CD4-positive, alpha-beta T cell (primary cell): ENCODE results near the gene PMIS2. TPM values are rescaled to one million over a fixed set of nuclear protein-coding genes. Genes with fewer than 3 reads are reported as not detected.

Experiments used
- ATAC-seq: fragments of 200-7000 bp; cut with Tn5 transposase; one replicate; pipeline ENCODE4 v1.10.0; 2022; ENCODE audit warnings: mild to moderate bottlenecking; ENCODE audit not compliant: poor library complexity
- CTCF ChIA-PET: fragments of 350-600 bp; sonication (Branson Sonifier 250); formaldehyde crosslinking; loops from one replicate; lab custom pipeline; 2021; ENCODE audit warnings: antibody characterized with exemption, inconsistent platforms; lab: Charles Lee
- POLR2A ChIA-PET: fragments of 350-600 bp; sonication (Branson Sonifier 250); formaldehyde crosslinking; loops from one replicate; lab custom pipeline; 2021; ENCODE audit warnings: antibody characterized with exemption, inconsistent platforms; lab: Charles Lee
- DNase-seq, 14 experiments: peaks; one replicate each; pipeline ENCODE4 v3.0.0-alpha.2; 2013 to 2020; ENCODE audit warnings: mixed read lengths in 2 of 14
- H3K27ac ChIP-seq, 2 donors: one replicate each; pipeline versions ENCODE4 v1.5.1 to v1.7.0; 2013; ENCODE audit warnings: low read length in 2 of 2, low read depth in 1 of 2, mild to moderate bottlenecking in 1 of 2
- H3K27me3 ChIP-seq, 2 experiments: 1 replicate in 1 of 2; 2 replicates in 1 of 2; pipeline versions ENCODE4 v1.6.1 to v1.7.0; 2013; ENCODE audit warnings: low read length in 2 of 2, control low read depth in 1 of 2, mild to moderate bottlenecking in 1 of 2, moderate library complexity in 1 of 2; ENCODE audit not compliant: insufficient read depth in 2 of 2, control insufficient read depth in 1 of 2
- H3K36me3 ChIP-seq: one replicate; pipeline ENCODE4 v1.6.1; 2013; ENCODE audit warnings: low read length, control low read depth; ENCODE audit not compliant: insufficient read depth
- H3K4me1 ChIP-seq: one replicate; pipeline ENCODE4 v1.6.1; 2013; ENCODE audit warnings: low read length, control low read depth; ENCODE audit not compliant: insufficient read depth
- H3K4me3 ChIP-seq: one replicate; pipeline ENCODE4 v1.5.1; 2013; ENCODE audit warnings: mild to moderate bottlenecking, low read length, moderate library complexity
- H3K9me3 ChIP-seq, 2 experiments: 1 replicate in 1 of 2; 2 replicates in 1 of 2; pipeline versions ENCODE4 v1.6.1 to v1.7.0; 2013; ENCODE audit warnings: low read length in 2 of 2, mild to moderate bottlenecking in 2 of 2, control low read depth in 1 of 2, moderate library complexity in 1 of 2; ENCODE audit not compliant: control insufficient read depth in 1 of 2, insufficient read depth in 1 of 2
- H3K27ac Mint-ChIP-seq: one replicate; pipeline ENCODE4 v1.8.0; 2020; ENCODE audit warnings: mixed read lengths
- H3K27me3 Mint-ChIP-seq: one replicate; pipeline ENCODE4 v1.8.0; 2021; ENCODE audit warnings: mixed read lengths
- H3K36me3 Mint-ChIP-seq: one replicate; pipeline ENCODE4 v1.8.0; 2021; ENCODE audit warnings: low read depth, mixed read lengths
- H3K4me1 Mint-ChIP-seq: one replicate; pipeline ENCODE4 v1.8.0; 2021; ENCODE audit warnings: low read depth, mixed read lengths
- H3K4me3 Mint-ChIP-seq: one replicate; pipeline ENCODE4 v1.8.0; 2020; ENCODE audit warnings: mild to moderate bottlenecking, mixed read lengths
- H3K9me3 Mint-ChIP-seq: one replicate; pipeline ENCODE4 v1.8.0; 2020; ENCODE audit warnings: mixed read lengths
- CTCF ChIP-seq: fragments of 200-600 bp; IDR thresholded peaks from one replicate; pipeline ENCODE4 v1.8.0; 2022; ENCODE audit warnings: antibody characterized with exemption, mild to moderate bottlenecking
- intact Hi-C, 2 experiments: fragments of 100-400 bp; cut with DNase I in 1 of 2; cut with micrococcal nuclease in 1 of 2; formaldehyde crosslinking; loops; one replicate each; pipeline versions ENCODE4 v1.15.1 to v1.9.0; 2023 to 2025; cut with DNase I, micrococcal nuclease
- total RNA-seq, 174 experiments: library from RNA in 2 of 174; stranded (reverse) in 2 of 174; gene quantifications; one replicate each; pipeline ENCODE4 v1.2.3 and lab custom pipeline; 2021 to 2026

The PMIS2 gene
- total RNA-seq, 2 experiments from 2014 or later: not detected

- ChIA-PET CTCF (no interaction called here), POLR2A (no interaction called here)
- Mint-ChIP-seq H3K4me3 (no peak overlapping the region), H3K27me3 (peaks cover 5% of the 10 kb centered on the region), H3K9me3 (no peaks in the 10 kb centered on the region), H3K36me3 (peaks cover 15% of the 10 kb centered on the region), H3K4me1 (peaks cover 20% of the 10 kb centered on the region), H3K27ac (no peak overlapping the region)
- peaks cover 21% of the 10 kb centered on the region for H3K4me1 ChIP-seq
- no peak for TF ChIP-seq CTCF
- no peak overlapping the region for H3K4me3 ChIP-seq
- ATAC-seq (no peak), DNase-seq (no peak)
- intact Hi-C loops: no loop called here
- H3K27ac ChIP-seq: no peak overlapping the region
- no peaks in the 10 kb centered on the region for H3K9me3 ChIP-seq
- peaks cover 9% of the 10 kb centered on the region for H3K36me3 ChIP-seq
- H3K27me3 ChIP-seq: no peaks in the 10 kb centered on the region
These were observed 34.7 kb upstream of the PMIS2 start for GRCh38 chr19:35551091-35551810.

GRCh38 chr19:35552534-35553384 is 33.2 kb upstream of the PMIS2 start:
- peaks cover 14% of the 10 kb centered on the region for H3K4me1 Mint-ChIP-seq
- POLR2A ChIA-PET: no interaction called here
- no peaks in the 10 kb centered on the region for H3K27me3 ChIP-seq
- H3K36me3 Mint-ChIP-seq: peaks cover 13% of the 10 kb centered on the region
- no peak overlapping the region for H3K4me3 Mint-ChIP-seq
- H3K4me1 ChIP-seq: peaks cover 9% of the 10 kb centered on the region
- H3K9me3 Mint-ChIP-seq: no peaks in the 10 kb centered on the region
- H3K4me3 ChIP-seq: no peak overlapping the region
- H3K36me3 ChIP-seq: peaks cover 2% of the 10 kb centered on the region
- H3K27ac Mint-ChIP-seq: no peak overlapping the region
- H3K27ac ChIP-seq: no peak overlapping the region
- TF ChIP-seq CTCF: no peak
- no peaks in the 10 kb centered on the region for H3K9me3 ChIP-seq
- peaks cover 12% of the 10 kb centered on the region for H3K27me3 Mint-ChIP-seq
- CTCF ChIA-PET: no interaction called here
- peak in 1 of 14 experiments; percentile 11 for DNase-seq
- intact Hi-C loops: no loop called here
- no peak for ATAC-seq

- Mint-ChIP-seq H3K27me3 (peaks cover 15% of the 10 kb centered on the region), H3K9me3 (no peaks in the 10 kb centered on the region), H3K4me1 (peaks cover 12% of the 10 kb centered on the region), H3K36me3 (peaks cover 10% of the 10 kb centered on the region), H3K27ac (no peak overlapping the region), H3K4me3 (no peak overlapping the region)
- CTCF ChIA-PET: no interaction called here
- no peak for ATAC-seq
- no peak overlapping the region for H3K27ac ChIP-seq
- peak in 1 of 14 experiments; percentile 10 for DNase-seq
- intact Hi-C loops: no loop called here
- POLR2A ChIA-PET: no interaction called here
- H3K36me3 ChIP-seq: peaks cover 2% of the 10 kb centered on the region
- H3K27me3 ChIP-seq: peaks cover 1 to 5% of the 10 kb centered on the region in 2 experiments
- no peak overlapping the region for H3K4me3 ChIP-seq
- H3K4me1 ChIP-seq: peaks cover 16% of the 10 kb centered on the region
- peaks cover 0 to 3% of the 10 kb centered on the region in 2 experiments for H3K9me3 ChIP-seq
- no peak for TF ChIP-seq CTCF
These were observed 32.5 kb upstream of the PMIS2 start for GRCh38 chr19:35553385-35554000.
